ENCODE data around the gene PDXK. TPM values are rescaled to one million over a fixed set of nuclear protein-coding genes. Genes with fewer than 3 reads are reported as not detected.

PDXK gene
- total RNA-seq, 4 donors from 2014 or later = 122 to 156 (median 143) TPM

DNA sequence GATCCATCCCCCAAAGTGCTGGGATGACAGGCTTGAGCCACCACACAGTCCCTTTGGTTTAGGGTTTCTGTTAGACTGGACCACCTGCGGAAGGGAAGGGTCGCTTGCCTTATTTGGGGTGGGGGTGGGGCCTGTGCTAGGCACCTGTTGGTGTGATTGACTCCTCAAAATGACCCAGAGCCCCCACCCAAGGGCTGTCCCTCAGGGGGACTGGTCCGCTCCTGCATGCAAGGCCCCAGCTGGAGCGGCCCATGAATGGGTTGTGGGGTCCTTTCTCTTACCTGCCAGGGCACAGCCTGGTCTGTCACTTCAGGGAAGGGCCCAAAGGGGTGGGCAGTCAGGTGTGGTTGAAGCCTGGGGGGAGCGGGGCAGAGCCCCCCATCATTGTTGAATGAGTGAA, 59.0 kb downstream of the PDXK start:
- DNase-seq (ENCODE audit: low spot score in 2 of 2) = no peak
- H3K36me3 ChIP-seq = peaks cover 0 to 17% (median 9%) of the 10 kb centered on the region in 3 donors
- no peak overlapping the region for H3K4me3 ChIP-seq
- peaks cover 0 to 40% (median 20%) of the 10 kb centered on the region in 4 donors for H3K4me1 ChIP-seq
- peak overlapping the region in 2 of 4 donors; percentile 71 to 82 for H3K27ac ChIP-seq
- H3K9me3 ChIP-seq = no peaks in the 10 kb centered on the region
- TF ChIP-seq POLR2A (IDR thresholded peaks at IDR 0.05) (no peak), EP300 (IDR thresholded peaks at IDR 0.05) (no peak)
- TF ChIP-seq, protein P1, sequence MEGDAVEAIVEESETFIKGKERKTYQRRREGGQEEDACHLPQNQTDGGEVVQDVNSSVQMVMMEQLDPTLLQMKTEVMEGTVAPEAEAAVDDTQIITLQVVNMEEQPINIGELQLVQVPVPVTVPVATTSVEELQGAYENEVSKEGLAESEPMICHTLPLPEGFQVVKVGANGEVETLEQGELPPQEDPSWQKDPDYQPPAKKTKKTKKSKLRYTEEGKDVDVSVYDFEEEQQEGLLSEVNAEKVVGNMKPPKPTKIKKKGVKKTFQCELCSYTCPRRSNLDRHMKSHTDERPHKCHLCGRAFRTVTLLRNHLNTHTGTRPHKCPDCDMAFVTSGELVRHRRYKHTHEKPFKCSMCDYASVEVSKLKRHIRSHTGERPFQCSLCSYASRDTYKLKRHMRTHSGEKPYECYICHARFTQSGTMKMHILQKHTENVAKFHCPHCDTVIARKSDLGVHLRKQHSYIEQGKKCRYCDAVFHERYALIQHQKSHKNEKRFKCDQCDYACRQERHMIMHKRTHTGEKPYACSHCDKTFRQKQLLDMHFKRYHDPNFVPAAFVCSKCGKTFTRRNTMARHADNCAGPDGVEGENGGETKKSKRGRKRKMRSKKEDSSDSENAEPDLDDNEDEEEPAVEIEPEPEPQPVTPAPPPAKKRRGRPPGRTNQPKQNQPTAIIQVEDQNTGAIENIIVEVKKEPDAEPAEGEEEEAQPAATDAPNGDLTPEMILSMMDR (IDR thresholded peaks at IDR 0.05) = no peak
- H3K27me3 ChIP-seq = no peaks in the 10 kb centered on the region
- WGBS, 2 donors = 86 to 95% methylated on average over 3 to 5 of the region's 5 CpGs

DNA sequence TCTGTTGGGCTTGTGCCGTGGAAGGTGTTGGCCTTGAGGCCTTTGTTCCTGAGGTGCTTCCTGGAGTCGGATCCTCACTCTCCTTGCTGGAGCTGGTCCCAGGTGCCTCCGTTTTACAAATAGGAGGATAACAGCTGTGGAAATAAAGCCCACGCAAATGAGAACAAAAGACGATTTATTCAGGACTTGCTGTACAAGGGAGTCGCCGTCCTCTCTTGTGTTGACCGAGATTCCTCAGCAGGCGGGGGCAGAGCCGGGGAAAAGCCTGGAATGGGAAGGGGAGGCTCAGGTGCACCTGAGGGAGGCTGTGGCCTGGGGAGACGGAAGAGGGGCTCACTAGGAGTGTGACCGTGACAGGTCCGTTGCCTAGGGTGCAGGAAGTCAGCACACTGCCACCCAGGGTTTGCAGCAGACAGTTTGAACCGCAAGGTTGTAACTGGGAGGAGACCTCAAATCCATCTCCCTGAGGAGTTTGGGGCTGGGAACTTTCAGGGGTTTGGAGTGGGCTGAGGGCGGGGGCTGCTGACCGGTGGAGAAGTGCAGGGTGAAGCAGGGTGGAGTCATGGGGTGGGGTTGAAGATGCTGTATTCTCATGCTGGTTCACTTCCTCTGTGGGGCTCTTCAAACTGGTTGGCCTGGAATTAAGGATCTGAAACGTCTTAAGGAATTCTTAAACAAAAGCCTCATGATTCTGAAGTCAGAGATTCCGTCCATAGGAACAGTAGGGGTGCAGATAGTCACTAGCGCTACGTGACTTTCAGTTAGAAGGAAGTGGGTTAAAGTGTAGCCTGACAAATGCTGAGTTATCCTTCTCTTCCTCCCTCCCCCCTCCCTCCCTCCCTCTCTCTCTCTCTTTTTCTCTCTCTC, 59.8 kb downstream of the PDXK start:
- Histone ChIP-seq H3K36me3 (peaks cover 0 to 10% (median 6%) of the 10 kb centered on the region in 3 donors), H3K27me3 (no peaks in the 10 kb centered on the region), H3K27ac (peak overlapping the region in 3 of 4 donors; percentile 43 to 82 (median 79)), H3K4me3 (no peak overlapping the region), H3K9me3 (no peaks in the 10 kb centered on the region), H3K4me1 (peaks cover 0 to 34% (median 20%) of the 10 kb centered on the region in 4 donors)
- no peak for DNase-seq (ENCODE audit: low spot score in 2 of 2)
- TF ChIP-seq POLR2A (IDR thresholded peaks at IDR 0.05) = no peak
- peak; percentile 16 to 23 for TF ChIP-seq EP300 (IDR thresholded peaks at IDR 0.05)
- TF ChIP-seq, protein P1 (IDR thresholded peaks at IDR 0.05) = no peak
- WGBS, 2 donors = 30 to 32% methylated on average over 20 of the region's 20 CpGs

DNA sequence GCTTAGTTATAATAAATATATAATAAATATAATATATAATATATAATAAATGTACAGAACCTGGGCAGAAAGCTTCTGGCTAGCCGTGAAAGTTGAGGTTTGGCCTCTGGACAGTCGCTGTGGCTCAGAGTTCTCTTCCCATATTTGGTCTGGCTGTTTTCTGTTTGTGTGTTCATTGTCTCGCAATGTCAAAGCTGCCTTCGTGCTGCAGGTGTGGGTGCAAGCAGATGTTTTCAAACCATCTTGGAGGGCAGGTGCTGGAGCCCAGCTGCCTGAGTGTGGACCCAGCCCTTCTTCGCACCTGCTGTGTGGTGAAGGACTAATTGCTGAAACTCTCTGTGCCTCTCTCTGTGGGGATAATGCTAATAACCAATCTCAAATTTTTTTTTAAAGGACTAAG, 60.7 kb downstream of the PDXK start:
- Histone ChIP-seq H3K27ac (peak overlapping the region in 2 of 4 donors; percentile 79 to 82), H3K9me3 (no peaks in the 10 kb centered on the region), H3K4me3 (no peak overlapping the region), H3K36me3 (peaks cover 0 to under 1% (median 0%) of the 10 kb centered on the region in 3 donors), H3K27me3 (no peaks in the 10 kb centered on the region), H3K4me1 (peaks cover 0 to 25% (median 16%) of the 10 kb centered on the region in 4 donors)
- no peak for TF ChIP-seq EP300 (IDR thresholded peaks at IDR 0.05)
- no peak for TF ChIP-seq POLR2A (IDR thresholded peaks at IDR 0.05)
- TF ChIP-seq, protein P1 (IDR thresholded peaks at IDR 0.05) = no peak
- WGBS, 2 donors = 71 to 74% methylated on average over 5 of the region's 5 CpGs
- DNase-seq (ENCODE audit: low spot score in 2 of 2) = no peak

DNA sequence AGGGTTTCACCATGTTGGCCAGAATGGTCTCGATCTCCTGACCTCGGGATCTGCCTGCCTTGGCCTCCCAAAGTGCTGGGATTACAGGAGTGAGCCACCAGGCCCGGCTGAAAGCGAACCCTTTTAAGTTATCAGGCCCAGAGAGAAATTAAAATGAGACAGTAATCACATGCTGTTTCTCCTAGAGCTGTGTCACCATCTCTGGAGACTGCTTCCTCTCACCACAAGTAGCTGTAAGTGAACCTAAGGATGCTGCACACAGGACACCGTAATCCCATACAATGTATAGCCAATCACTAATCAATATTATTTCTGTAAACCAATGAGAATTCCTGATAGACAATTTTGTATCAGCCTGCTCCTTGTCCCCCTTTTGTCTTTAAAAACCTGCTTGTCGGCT, 62.9 kb downstream of the PDXK start:
- no peak overlapping the region for H3K4me3 ChIP-seq
- no peak for TF ChIP-seq EP300 (IDR thresholded peaks at IDR 0.05)
- no peak for TF ChIP-seq POLR2A (IDR thresholded peaks at IDR 0.05)
- TF ChIP-seq, protein P1 (IDR thresholded peaks at IDR 0.05) = no peak
- H3K36me3 ChIP-seq = no peaks in the 10 kb centered on the region
- no peak overlapping the region for H3K27ac ChIP-seq
- H3K27me3 ChIP-seq = no peaks in the 10 kb centered on the region
- WGBS, 2 donors = 71 to 77% methylated on average over 6 of the region's 6 CpGs
- H3K9me3 ChIP-seq = no peaks in the 10 kb centered on the region
- DNase-seq (ENCODE audit: low spot score in 2 of 2) = no peak
- peaks cover 0 to 17% (median 6%) of the 10 kb centered on the region in 4 donors for H3K4me1 ChIP-seq

DNA sequence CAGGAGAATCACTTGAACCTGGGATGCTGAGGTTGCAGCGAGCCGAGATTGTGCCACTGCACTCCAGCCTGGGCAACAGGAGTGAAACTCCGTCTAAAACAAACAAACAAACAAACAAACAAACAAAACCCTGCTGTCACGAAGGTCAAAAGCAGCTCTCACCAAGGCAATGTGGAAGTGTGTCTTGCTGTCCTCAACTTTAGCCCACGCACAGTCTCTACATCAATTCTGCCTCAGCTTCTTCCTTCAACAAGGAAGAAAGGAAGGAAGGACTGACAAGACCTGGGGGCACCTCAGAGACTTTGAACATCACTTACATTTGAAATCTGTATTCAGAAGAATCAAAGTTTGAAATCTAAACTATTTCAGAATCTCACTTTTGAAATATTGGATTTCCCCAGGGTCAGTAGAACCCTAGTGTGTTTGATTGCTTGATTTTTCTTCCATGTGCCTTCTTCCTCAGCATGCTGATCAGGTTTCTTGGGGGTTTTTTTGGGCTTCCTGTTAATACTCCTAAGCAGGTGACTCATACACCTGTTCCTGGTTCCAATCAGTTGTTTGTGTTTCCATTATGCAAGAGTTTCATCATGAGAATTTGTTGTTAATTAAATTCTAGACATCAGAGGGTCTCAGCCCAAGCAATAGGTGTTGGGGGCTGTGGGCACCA, 63.6 kb downstream of the PDXK start:
- Histone ChIP-seq H3K36me3 (no peaks in the 10 kb centered on the region), H3K4me1 (peaks cover 0 to 17% (median 6%) of the 10 kb centered on the region in 4 donors), H3K4me3 (no peak overlapping the region), H3K27me3 (no peaks in the 10 kb centered on the region), H3K9me3 (no peaks in the 10 kb centered on the region), H3K27ac (no peak overlapping the region)
- no peak for TF ChIP-seq EP300 (IDR thresholded peaks at IDR 0.05)
- TF ChIP-seq, protein P1 (IDR thresholded peaks at IDR 0.05) = no peak
- no peak for TF ChIP-seq POLR2A (IDR thresholded peaks at IDR 0.05)
- no peak for DNase-seq (ENCODE audit: low spot score in 2 of 2)
- WGBS, 2 donors = 75 to 87% methylated on average over 5 of the region's 5 CpGs

Data from tibial nerve (tissue), 4 donors.